SU-DHL-6 (cell line): ENCODE data around the gene RAPGEF3.

Experiments used
- EZH2phosphoT487 ChIP-seq: fragments of 200-600 bp; sonication (generic), shearing (Covaris generic); conservative IDR thresholded peaks from 2 replicates; pipeline ENCODE4 v1.6.1; 2018; ENCODE audit warnings: mild to moderate bottlenecking, antibody characterized with exemption, low read length, moderate library complexity, mixed read lengths
- TF ChIP-seq, protein P1 (sequence below): fragments of 200-600 bp; sonication (generic); IDR thresholded peaks from one replicate; pipeline ENCODE4 v1.5.1; 2017; ENCODE audit warnings: antibody characterized with exemption, mild to moderate bottlenecking, low read length, moderate library complexity; ENCODE audit not compliant: insufficient read depth, poor library complexity, severe bottlenecking

GRCh38 chr12:47739297-47739696, 19.4 kb downstream of the RAPGEF3 start:
- TF ChIP-seq, protein P1, sequence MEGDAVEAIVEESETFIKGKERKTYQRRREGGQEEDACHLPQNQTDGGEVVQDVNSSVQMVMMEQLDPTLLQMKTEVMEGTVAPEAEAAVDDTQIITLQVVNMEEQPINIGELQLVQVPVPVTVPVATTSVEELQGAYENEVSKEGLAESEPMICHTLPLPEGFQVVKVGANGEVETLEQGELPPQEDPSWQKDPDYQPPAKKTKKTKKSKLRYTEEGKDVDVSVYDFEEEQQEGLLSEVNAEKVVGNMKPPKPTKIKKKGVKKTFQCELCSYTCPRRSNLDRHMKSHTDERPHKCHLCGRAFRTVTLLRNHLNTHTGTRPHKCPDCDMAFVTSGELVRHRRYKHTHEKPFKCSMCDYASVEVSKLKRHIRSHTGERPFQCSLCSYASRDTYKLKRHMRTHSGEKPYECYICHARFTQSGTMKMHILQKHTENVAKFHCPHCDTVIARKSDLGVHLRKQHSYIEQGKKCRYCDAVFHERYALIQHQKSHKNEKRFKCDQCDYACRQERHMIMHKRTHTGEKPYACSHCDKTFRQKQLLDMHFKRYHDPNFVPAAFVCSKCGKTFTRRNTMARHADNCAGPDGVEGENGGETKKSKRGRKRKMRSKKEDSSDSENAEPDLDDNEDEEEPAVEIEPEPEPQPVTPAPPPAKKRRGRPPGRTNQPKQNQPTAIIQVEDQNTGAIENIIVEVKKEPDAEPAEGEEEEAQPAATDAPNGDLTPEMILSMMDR: no peak
- no peak for TF ChIP-seq EZH2phosphoT487
